HepG2 (cell line): ENCODE data around the gene MTA1. TPM values are rescaled to one million over a fixed set of nuclear protein-coding genes. Genes with fewer than 3 reads are reported as not detected.
A peak's percentile ranks its signal among the peaks of the same experiment; 100 is the strongest.

Experiments
- ATAC-seq: fragments of 200-7000 bp; cut with Tn5 transposase; 3 replicates; pipeline ENCODE4 v1.9.1; 2020; ENCODE audit warnings: mild to moderate bottlenecking, moderate library complexity
- BruUV-seq: library from RNA; stranded (reverse); fragments of 400-500 nt; replicated peaks from 2 replicates; lab custom pipeline; 2021; lab: Mats Ljungman, UMichigan
- CTCF ChIA-PET: fragments of 300-600 bp; formaldehyde crosslinking; extraction: SDS; loops from one replicate; lab custom pipeline; 2021; ENCODE audit warnings: low total read pairs, inconsistent platforms, low intra/inter-chr PET ratio; lab: Yijun Ruan, JAX
- POLR2A ChIA-PET: fragments of 350-600 bp; sonication (Branson Sonifier 250); formaldehyde crosslinking; loops from one replicate; lab custom pipeline; 2020; ENCODE audit warnings: antibody characterized with exemption, inconsistent platforms; lab: Yijun Ruan, JAX
- DNase-seq: peaks from one replicate; pipeline ENCODE4 v3.0.0-alpha.2; 2015; ENCODE audit warnings: low spot score
- FAIRE-seq: peaks from 3 replicates; lab custom pipeline; 2011; peaks lifted over from hg19 to GRCh38; lab: Jason Lieb, UNC
- H2AFZ ChIP-seq: one replicate; pipeline ENCODE4 v1.6.1; 2011; ENCODE audit warnings: low read length, inconsistent platforms
- H3K27ac ChIP-seq: fragments of 300-600 bp; 3 replicates; pipeline ENCODE4 v1.8.0; 2011; ENCODE audit warnings: mixed run types, mild to moderate bottlenecking, mixed read lengths, low read length, inconsistent platforms; ENCODE audit not compliant: insufficient read depth; ENCODE audit errors: extremely low read length
- H3K27me3 ChIP-seq, 2 experiments: fragments of 200-600 bp in 1 of 2; 2 replicates in 1 of 2; 3 replicates in 1 of 2; pipeline versions ENCODE4 v1.6.0 to v1.8.0; 2011; ENCODE audit warnings: low read length in 2 of 2, mild to moderate bottlenecking in 2 of 2, moderate library complexity in 2 of 2, inconsistent platforms in 1 of 2; ENCODE audit not compliant: insufficient read depth in 2 of 2, control insufficient read depth in 1 of 2
- H3K36me3 ChIP-seq, 2 experiments: fragments of 200-600 bp in 1 of 2; replicated peaks in 1 of 2; 2 replicates in 1 of 2; 3 replicates in 1 of 2; pipeline versions ENCODE4 v1.5.1 to v1.8.0; 2011; ENCODE audit warnings: low read length in 2 of 2, inconsistent platforms in 1 of 2; ENCODE audit not compliant: insufficient read depth in 2 of 2, control insufficient read depth in 1 of 2
- H3K4me1 ChIP-seq: 2 replicates; pipeline ENCODE4 v1.5.1; 2012; ENCODE audit warnings: low read length, inconsistent platforms; ENCODE audit not compliant: insufficient read depth
- H3K4me2 ChIP-seq: 2 replicates; pipeline ENCODE4 v1.6.0; 2011; ENCODE audit warnings: low read depth, low read length, inconsistent platforms
- H3K4me3 ChIP-seq, 3 experiments: fragments of 200-600 bp in 1 of 3; sonication (generic), shearing (Covaris generic) in 1 of 3; replicated peaks in 1 of 3; 2 replicates each; pipeline ENCODE4 v1.5.1; 2011 to 2016; ENCODE audit warnings: low read length in 3 of 3, inconsistent platforms in 2 of 3, low read depth in 2 of 3, mild to moderate bottlenecking in 2 of 3, control low read depth in 1 of 3, mixed read lengths in 1 of 3; ENCODE audit not compliant: insufficient read depth in 1 of 3
- H3K79me2 ChIP-seq: one replicate; pipeline ENCODE4 v1.6.1; 2011; ENCODE audit warnings: low read length, inconsistent platforms; ENCODE audit not compliant: insufficient read depth
- H3K9ac ChIP-seq: 2 replicates; pipeline ENCODE4 v1.6.0; 2011; ENCODE audit warnings: mild to moderate bottlenecking, low read depth, low read length, inconsistent platforms; ENCODE audit not compliant: insufficient read depth
- H3K9me3 ChIP-seq: 2 replicates; pipeline ENCODE4 v1.5.1; 2012; ENCODE audit warnings: mild to moderate bottlenecking, low read length
- H4K20me1 ChIP-seq: 2 replicates; pipeline ENCODE4 v1.6.0; 2011; ENCODE audit warnings: inconsistent platforms, mild to moderate bottlenecking, low read length, moderate library complexity; ENCODE audit not compliant: insufficient read depth
- AGO2 ChIP-seq: fragments of 200-400 bp; formaldehyde crosslinking; optimal IDR thresholded peaks from 2 replicates; pipeline ENCODE3; 2017; ENCODE audit warnings: mild to moderate bottlenecking, low read depth, low read length, moderate library complexity
- CBX5 ChIP-seq: sonication (generic); formaldehyde crosslinking; IDR thresholded peaks from 2 replicates; pipeline ENCODE4 v1.4.0; 2020; ENCODE audit warnings: missing genetic modification reagents, borderline replicate concordance
- IRF2 ChIP-seq: IDR thresholded peaks from 2 replicates; pipeline ENCODE4 v1.6.1; 2018; ENCODE audit warnings: missing genetic modification reagents, missing compliant biosample characterization
- JDP2 ChIP-seq: sonication (generic); formaldehyde crosslinking; IDR thresholded peaks from 2 replicates; pipeline ENCODE4 v1.8.1; 2022; ENCODE audit warnings: missing genetic modification reagents, borderline replicate concordance
- MLLT10 ChIP-seq: sonication (generic); formaldehyde crosslinking; IDR thresholded peaks from 2 replicates; pipeline ENCODE4 v1.4.0; 2020; ENCODE audit warnings: missing genetic modification reagents
- RAD51 ChIP-seq: fragments of 450-650 bp; IDR thresholded peaks from 2 replicates; pipeline ENCODE4 v1.6.1; 2016; ENCODE audit warnings: borderline replicate concordance
- SYNCRIP ChIP-seq: fragments of 200-400 bp; formaldehyde crosslinking; IDR thresholded peaks from 2 replicates; pipeline ENCODE4 v1.6.1; 2018; ENCODE audit warnings: mild to moderate bottlenecking, low read depth, low read length; ENCODE audit not compliant: insufficient read depth
- ZBTB1 ChIP-seq: sonication (generic); formaldehyde crosslinking; IDR thresholded peaks from 2 replicates; pipeline ENCODE4 v1.4.0; 2020; ENCODE audit warnings: missing genetic modification reagents, borderline replicate concordance
- ZMYM3 ChIP-seq: sonication (generic); formaldehyde crosslinking; IDR thresholded peaks from 2 replicates; pipeline ENCODE4 v1.5.1; 2020; ENCODE audit warnings: mild to moderate bottlenecking, missing genetic modification reagents
- ZNF12 ChIP-seq: sonication (generic); formaldehyde crosslinking; IDR thresholded peaks from 2 replicates; pipeline ENCODE4 v1.5.0; 2020; ENCODE audit warnings: missing genetic modification reagents
- ZNF34 ChIP-seq: sonication (generic); formaldehyde crosslinking; IDR thresholded peaks from 2 replicates; pipeline ENCODE4 v1.4.0; 2020; ENCODE audit warnings: mild to moderate bottlenecking, missing genetic modification reagents, borderline replicate concordance
- ZNF552 ChIP-seq: sonication (generic); formaldehyde crosslinking; IDR thresholded peaks from 2 replicates; pipeline ENCODE4 v1.9.0; 2022; ENCODE audit warnings: missing genetic modification reagents, mild to moderate bottlenecking, borderline replicate concordance
- ZNF772 ChIP-seq: sonication (generic); formaldehyde crosslinking; IDR thresholded peaks from 2 replicates; pipeline ENCODE4 v1.5.0; 2020; ENCODE audit warnings: mild to moderate bottlenecking, missing genetic modification reagents
- WGBS: methylation state at CpG from one replicate; pipeline ENCODE4 v1.1.6; 2017; ENCODE audit warnings: low lambda C conversion rate; 5-methylcytosine and 5-hydroxymethylcytosine counted together
- in situ Hi-C: cut with HindIII; loops from 2 replicates; pipeline ENCODE4 v1.10.0; 2017; ENCODE audit warnings: low pct_unique_long_range_greater_than_20kb; ENCODE audit not compliant: extremely low pct_ligation_motif_present
- intact Hi-C: fragments of 100-400 bp; cut with micrococcal nuclease; formaldehyde crosslinking; loops from one replicate; pipeline ENCODE4 v1.10.0; 2022; ENCODE audit not compliant: unreplicated experiment
- polyA plus RNA-seq, 8 experiments: library from polyadenylated mRNA; depleted of rRNA in 3 of 8; stranded (reverse) in 7 of 8; unstranded in 1 of 8; fragments of >200 nt; fragmentation: Illumina TruSeq in 4 of 8; extraction: Trizol in 4 of 8; gene quantifications; 2 replicates each; pipeline versions ENCODE4 v1.2.1 to v1.2.3, GENCODE V29; 2011 to 2016; ENCODE audit warnings: low read depth in 4 of 8, missing spikeins in 1 of 8, mixed read lengths in 1 of 8; ENCODE audit not compliant: insufficient read depth in 1 of 8
- total RNA-seq, 5 experiments: library from RNA; depleted of rRNA; stranded (reverse); fragments of >200 nt; fragmentation: Illumina TruSeq; extraction: Trizol; gene quantifications; 2 replicates each; pipeline ENCODE4 v1.2.3, GENCODE V29; 2016; ENCODE audit warnings: low read depth in 1 of 5
- TF ChIP-seq, protein P1 (sequence below): sonication (generic); formaldehyde crosslinking; IDR thresholded peaks from 2 replicates; pipeline ENCODE4 v1.5.1; 2020; ENCODE audit warnings: mild to moderate bottlenecking, missing genetic modification reagents, moderate library complexity
- TF ChIP-seq, protein P2 (sequence below): sonication (generic); formaldehyde crosslinking; IDR thresholded peaks from 2 replicates; pipeline ENCODE4 v1.8.1; 2023; ENCODE audit warnings: mild to moderate bottlenecking, missing genetic modification reagents
- TF ChIP-seq, protein P3 (sequence below): sonication (generic); formaldehyde crosslinking; conservative IDR thresholded peaks from 2 replicates; pipeline ENCODE4 v1.8.1; 2023; ENCODE audit warnings: missing genetic modification reagents

MTA1 gene
- total and polyA plus RNA-seq, 2 of the 13 experiments (the other 11 are each of a cell fraction or from before 2014, with no cell fraction given) = 35.2 to 85.8 TPM

DNA sequence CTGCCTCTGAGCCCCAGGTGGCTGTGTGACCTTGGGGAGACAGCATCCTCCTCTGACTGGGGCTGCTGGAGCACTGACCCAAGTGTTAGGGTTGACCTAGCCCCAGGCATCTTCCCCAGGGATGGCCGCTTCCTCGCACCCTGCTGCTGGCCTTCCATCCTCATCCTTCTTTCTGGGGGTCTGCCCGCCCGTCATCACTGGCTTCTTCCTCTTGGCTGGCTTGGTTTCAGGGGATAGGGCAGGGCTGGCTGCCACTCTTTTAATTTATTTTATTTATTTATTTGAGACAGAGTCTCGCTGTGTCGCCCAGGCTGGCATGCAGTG is 74.9 kb downstream of the MTA1 start:
- no peak overlapping the region for H3K27ac ChIP-seq
- TSS peak; percentile 52 for BruUV-seq

DNA sequence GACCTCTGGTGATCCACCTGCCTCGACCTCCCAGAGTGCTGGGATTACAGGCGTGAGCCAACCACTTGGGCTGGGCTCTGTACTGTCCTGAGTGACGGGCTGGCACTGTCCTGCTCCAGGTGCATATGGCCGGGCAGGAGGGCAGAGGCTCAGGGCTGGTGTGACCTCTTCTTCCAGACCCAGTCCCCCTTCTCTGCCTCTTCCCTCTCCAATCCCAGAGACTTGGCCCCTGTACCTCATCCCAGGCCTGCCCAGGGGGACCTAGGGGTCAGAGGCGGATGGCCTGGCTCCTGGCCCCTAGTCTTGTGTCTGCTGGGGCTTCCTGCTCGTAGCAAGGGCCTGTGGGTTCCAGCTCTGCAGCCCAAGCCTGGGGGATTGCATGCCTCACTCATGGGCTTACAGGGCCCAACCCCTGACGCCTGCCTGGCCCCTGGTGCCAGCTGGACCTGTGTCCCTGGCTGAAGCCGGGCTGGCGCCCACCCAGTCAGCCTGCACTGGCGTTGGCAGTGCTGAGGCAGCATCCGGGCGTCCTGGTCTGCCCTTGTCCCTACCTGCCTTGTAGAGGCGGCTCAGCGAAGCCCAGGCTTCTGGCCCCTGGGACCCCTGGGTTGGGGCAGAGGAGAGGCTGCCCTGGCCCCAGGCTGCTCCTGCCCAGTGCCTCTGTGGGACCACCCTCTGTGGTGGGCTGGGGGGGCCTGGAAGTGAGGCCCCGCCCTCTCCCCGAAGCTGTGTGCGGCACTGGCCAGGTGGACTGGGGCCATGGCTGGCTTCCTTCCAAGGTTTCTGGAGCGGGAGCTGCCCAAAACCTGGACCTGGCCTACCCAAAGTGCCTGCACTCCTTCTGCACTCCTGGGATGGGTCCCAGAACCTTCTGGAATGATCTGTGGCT is 75.7 kb downstream of the MTA1 start:
- in situ Hi-C loops = no loop called here
- intact Hi-C loops = loop anchor here (10.0 kb wide), 1 partner anchor 181 kb away; the partner anchor contains the start of gene PACS2
- ChIA-PET POLR2A (interaction anchor here (1.3 to 2.3 kb wide), 3 partner anchors 9 to 194 kb away, joined by 4 to 8 read pairs (median 5); partner anchors contain the start of gene BRF1), CTCF (no interaction called here)
- Histone ChIP-seq H3K27ac (peak overlapping the region; percentile 96), H3K27me3 (no peaks in the 10 kb centered on the region), H3K36me3 (peaks cover 0 to 3% of the 10 kb centered on the region in 2 experiments; a peak in 1 of 5 replicates), H3K4me3 (peak overlapping the region; percentile 64 to 73 (median 65)), H2AFZ (no peak overlapping the region), H3K79me2 (peaks cover 23% of the 10 kb centered on the region), H3K9me3 (no peaks in the 10 kb centered on the region), H4K20me1 (no peaks in the 10 kb centered on the region), H3K4me1 (peaks cover 76% of the 10 kb centered on the region), H3K4me2 (peak overlapping the region; percentile 96), H3K9ac (peak overlapping the region; percentile 79)
- FAIRE-seq = no peak
- WGBS = 85% methylated on average over 4 of the region's 18 CpGs
- no peak for ATAC-seq
- no peak for DNase-seq
- no TSS peak for BruUV-seq
- TF ChIP-seq ZMYM3 (CRISPR knock-in tag) (no peak), ZNF772 (CRISPR knock-in tag) (no peak; the same call in 1 of the 2 replicates), ZBTB1 (CRISPR knock-in tag) (no peak), CBX5 (no peak), ZNF552 (CRISPR knock-in tag) (0 out of 2 replicates have a peak, but pooled peaks have one; percentile 30), ZNF12 (CRISPR knock-in tag) (no peak), SYNCRIP (no peak), MLLT10 (CRISPR knock-in tag) (no peak)
- TF ChIP-seq, protein P1, sequence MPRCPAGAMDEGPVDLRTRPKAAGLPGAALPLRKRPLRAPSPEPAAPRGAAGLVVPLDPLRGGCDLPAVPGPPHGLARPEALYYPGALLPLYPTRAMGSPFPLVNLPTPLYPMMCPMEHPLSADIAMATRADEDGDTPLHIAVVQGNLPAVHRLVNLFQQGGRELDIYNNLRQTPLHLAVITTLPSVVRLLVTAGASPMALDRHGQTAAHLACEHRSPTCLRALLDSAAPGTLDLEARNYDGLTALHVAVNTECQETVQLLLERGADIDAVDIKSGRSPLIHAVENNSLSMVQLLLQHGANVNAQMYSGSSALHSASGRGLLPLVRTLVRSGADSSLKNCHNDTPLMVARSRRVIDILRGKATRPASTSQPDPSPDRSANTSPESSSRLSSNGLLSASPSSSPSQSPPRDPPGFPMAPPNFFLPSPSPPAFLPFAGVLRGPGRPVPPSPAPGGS (CRISPR knock-in tag) = no peak
- TF ChIP-seq, protein P2, sequence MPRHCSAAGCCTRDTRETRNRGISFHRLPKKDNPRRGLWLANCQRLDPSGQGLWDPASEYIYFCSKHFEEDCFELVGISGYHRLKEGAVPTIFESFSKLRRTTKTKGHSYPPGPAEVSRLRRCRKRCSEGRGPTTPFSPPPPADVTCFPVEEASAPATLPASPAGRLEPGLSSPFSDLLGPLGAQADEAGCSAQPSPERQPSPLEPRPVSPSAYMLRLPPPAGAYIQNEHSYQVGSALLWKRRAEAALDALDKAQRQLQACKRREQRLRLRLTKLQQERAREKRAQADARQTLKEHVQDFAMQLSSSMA = no peak
- TF ChIP-seq, protein P3, sequence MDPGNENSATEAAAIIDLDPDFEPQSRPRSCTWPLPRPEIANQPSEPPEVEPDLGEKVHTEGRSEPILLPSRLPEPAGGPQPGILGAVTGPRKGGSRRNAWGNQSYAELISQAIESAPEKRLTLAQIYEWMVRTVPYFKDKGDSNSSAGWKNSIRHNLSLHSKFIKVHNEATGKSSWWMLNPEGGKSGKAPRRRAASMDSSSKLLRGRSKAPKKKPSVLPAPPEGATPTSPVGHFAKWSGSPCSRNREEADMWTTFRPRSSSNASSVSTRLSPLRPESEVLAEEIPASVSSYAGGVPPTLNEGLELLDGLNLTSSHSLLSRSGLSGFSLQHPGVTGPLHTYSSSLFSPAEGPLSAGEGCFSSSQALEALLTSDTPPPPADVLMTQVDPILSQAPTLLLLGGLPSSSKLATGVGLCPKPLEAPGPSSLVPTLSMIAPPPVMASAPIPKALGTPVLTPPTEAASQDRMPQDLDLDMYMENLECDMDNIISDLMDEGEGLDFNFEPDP (CRISPR knock-in tag) = no peak

More for the DNA sequence above, 74.9 kb downstream of the MTA1 start:
- Histone ChIP-seq H3K9me3 (no peaks in the 10 kb centered on the region), H4K20me1 (no peaks in the 10 kb centered on the region)
- 97% methylated on average over 5 of the region's 6 CpGs for WGBS
- TF ChIP-seq RAD51 = no peak
- peak; percentile 63 for TF ChIP-seq AGO2
- no peak for TF ChIP-seq IRF2 (CRISPR knock-in tag)
- TF ChIP-seq ZNF34 = no peak
- TF ChIP-seq ZBTB1 (CRISPR knock-in tag) = no peak
- no peak for TF ChIP-seq JDP2
- TF ChIP-seq, all 625 proteins: peak for 1
- ChIA-PET CTCF (no interaction called here), POLR2A (no interaction called here)
- Histone ChIP-seq H3K4me2 (peak overlapping the region; percentile 96), H3K27me3 (no peaks in the 10 kb centered on the region; a peak in 1 of 5 replicates), H3K4me1 (peaks cover 68% of the 10 kb centered on the region), H3K79me2 (peaks cover 23% of the 10 kb centered on the region), H3K9ac (0 out of 2 replicates have a peak overlapping the region, but pooled peaks have one; percentile 10), H3K4me3 (peak overlapping the region in 1 of 3 experiments; percentile 73; a peak in 1 of 6 replicates), H3K36me3 (peaks cover 0 to 3% of the 10 kb centered on the region in 2 experiments; a peak in 1 of 5 replicates), H2AFZ (no peak overlapping the region)
- DNase-seq (no peak), FAIRE-seq (no peak), ATAC-seq (no peak)
- intact Hi-C loops = loop anchor here (10.0 kb wide), 1 partner anchor 180 kb away; the partner anchor contains the start of gene PACS2
- in situ Hi-C loops = no loop called here
